Neuronal stem cell (in vitro differentiated cells): ENCODE data around the gene RNASEH2B.

Source experiments
- DNase-seq: peaks from one replicate; pipeline ENCODE4 v3.0.0-alpha.2; 2013; ENCODE audit warnings: low spot score
- H2AFZ ChIP-seq: one replicate; pipeline ENCODE4 v1.6.1; 2013; ENCODE audit warnings: mild to moderate bottlenecking, low read length, inconsistent platforms
- H2AK5ac ChIP-seq: 2 replicates; pipeline ENCODE4 v1.6.1; 2013; ENCODE audit warnings: low read depth, mild to moderate bottlenecking, inconsistent platforms, low read length, moderate library complexity, mixed read lengths
- H2BK120ac ChIP-seq: 2 replicates; pipeline ENCODE4 v1.6.1; 2013; ENCODE audit warnings: low read depth, mild to moderate bottlenecking, inconsistent platforms, low read length, moderate library complexity, mixed read lengths
- H2BK12ac ChIP-seq: one replicate; pipeline ENCODE4 v1.6.1; 2013; ENCODE audit warnings: low read length, inconsistent platforms
- H2BK15ac ChIP-seq: 2 replicates; pipeline ENCODE4 v1.6.1; 2013; ENCODE audit warnings: mild to moderate bottlenecking, low read length, inconsistent platforms, mixed read lengths
- H2BK5ac ChIP-seq: one replicate; pipeline ENCODE4 v1.6.1; 2013; ENCODE audit warnings: inconsistent platforms, mild to moderate bottlenecking, low read length, moderate library complexity
- H3K14ac ChIP-seq: one replicate; pipeline ENCODE4 v1.6.1; 2013; ENCODE audit warnings: low read length, inconsistent platforms
- H3K18ac ChIP-seq: 2 replicates; pipeline ENCODE4 v1.6.1; 2013; ENCODE audit warnings: low read length, inconsistent platforms
- H3K23ac ChIP-seq: 2 replicates; pipeline ENCODE4 v1.6.1; 2013; ENCODE audit warnings: low read depth, mild to moderate bottlenecking, mixed read lengths, low read length, inconsistent platforms; ENCODE audit not compliant: poor library complexity
- H3K27ac ChIP-seq: replicated peaks from 3 replicates; pipeline ENCODE4 v1.5.1; 2013; ENCODE audit warnings: low read length, inconsistent platforms
- H3K27me3 ChIP-seq, 3 experiments: 2 replicates each; pipeline ENCODE4 v1.6.1; 2013; ENCODE audit warnings: low read length in 3 of 3, mild to moderate bottlenecking in 2 of 3, inconsistent platforms in 1 of 3, low read depth in 1 of 3, mixed read lengths in 1 of 3, moderate library complexity in 1 of 3; ENCODE audit not compliant: control insufficient read depth in 3 of 3, insufficient read depth in 3 of 3
- H3K36me3 ChIP-seq, 2 donors: replicated peaks in 1 of 2; 2 replicates each; pipeline ENCODE4 v1.6.1; 2013; ENCODE audit warnings: low read length in 2 of 2; ENCODE audit not compliant: control insufficient read depth in 2 of 2, insufficient read depth in 2 of 2
- H3K4ac ChIP-seq: 2 replicates; pipeline ENCODE4 v1.6.1; 2013; ENCODE audit warnings: inconsistent platforms, mild to moderate bottlenecking, low read length, moderate library complexity
- H3K4me1 ChIP-seq, 2 donors: 1 replicate in 1 of 2; 2 replicates in 1 of 2; pipeline ENCODE4 v1.6.1; 2013; ENCODE audit warnings: low read length in 2 of 2, low read depth in 1 of 2; ENCODE audit not compliant: control insufficient read depth in 2 of 2, insufficient read depth in 1 of 2
- H3K4me2 ChIP-seq: one replicate; pipeline ENCODE4 v1.6.1; 2013; ENCODE audit warnings: mild to moderate bottlenecking, low read length, inconsistent platforms; ENCODE audit not compliant: insufficient read depth, poor library complexity, severe bottlenecking
- H3K4me3 ChIP-seq, 2 donors: 2 replicates each; pipeline ENCODE4 v1.5.1; 2013; ENCODE audit warnings: low read length in 2 of 2, mild to moderate bottlenecking in 2 of 2, inconsistent platforms in 1 of 2, moderate library complexity in 1 of 2
- H3K79me1 ChIP-seq: one replicate; pipeline ENCODE4 v1.6.1; 2013; ENCODE audit warnings: low read depth, mild to moderate bottlenecking, inconsistent platforms, low read length, moderate library complexity
- H3K9ac ChIP-seq: one replicate; pipeline ENCODE4 v1.6.1; 2013; ENCODE audit warnings: mild to moderate bottlenecking, low read depth, low read length, inconsistent platforms; ENCODE audit not compliant: poor library complexity
- H3K9me3 ChIP-seq, 2 donors: replicated peaks in 1 of 2; 2 replicates each; pipeline versions ENCODE3 to v1.6.1; 2013; ENCODE audit warnings: low read length in 2 of 2, mild to moderate bottlenecking in 2 of 2, inconsistent platforms in 1 of 2, low read depth in 1 of 2, mixed read lengths in 1 of 2, moderate library complexity in 1 of 2; ENCODE audit not compliant: control insufficient read depth in 2 of 2, insufficient read depth in 1 of 2
- H4K8ac ChIP-seq: one replicate; pipeline ENCODE4 v1.6.1; 2013; ENCODE audit warnings: low read depth, mild to moderate bottlenecking, inconsistent platforms, low read length, moderate library complexity
- H4K91ac ChIP-seq: one replicate; pipeline ENCODE4 v1.6.1; 2013; ENCODE audit warnings: low read length, low read depth, mild to moderate bottlenecking, inconsistent platforms; ENCODE audit not compliant: poor library complexity
- WGBS, 2 donors: extraction: QIAGEN DNeasy Blood & Tissue Kit; methylation state at CpG; one replicate each; pipeline ENCODE4 v1.1.7; 2013; ENCODE audit warnings: missing lambda C conversion rate in 2 of 2, mixed read lengths in 1 of 2; ENCODE audit not compliant: insufficient read length in 2 of 2, insufficient replicate concordance in 1 of 2; ENCODE audit errors: extremely low coverage in 2 of 2; 5-methylcytosine and 5-hydroxymethylcytosine counted together

RNASEH2B gene

GRCh38 chr13:50882816-50883435 lies 26.7 kb upstream of the RNASEH2B start:
- H3K18ac ChIP-seq, result no peak overlapping the region
- H3K9ac ChIP-seq, result no peak overlapping the region
- no CpG with 5 or more reads among the region's 5 CpGs for WGBS, 2 donors
- no peaks in the 10 kb centered on the region for H3K4me1 ChIP-seq
- no peak overlapping the region for H3K23ac ChIP-seq
- no peak overlapping the region for H2AK5ac ChIP-seq
- no peak overlapping the region for H3K14ac ChIP-seq
- H4K91ac ChIP-seq, result no peak overlapping the region
- H2BK120ac ChIP-seq, result no peak overlapping the region
- no peak overlapping the region for H3K4me3 ChIP-seq
- no peak for DNase-seq
- H3K79me1 ChIP-seq, result no peaks in the 10 kb centered on the region
- no peak overlapping the region for H3K27ac ChIP-seq
- no peaks in the 10 kb centered on the region for H3K36me3 ChIP-seq
- no peaks in the 10 kb centered on the region for H3K27me3 ChIP-seq
- H4K8ac ChIP-seq, result no peak overlapping the region
- no peak overlapping the region for H2BK12ac ChIP-seq
- no peak overlapping the region for H2AFZ ChIP-seq
- no peak overlapping the region for H3K4ac ChIP-seq
- H2BK5ac ChIP-seq, result no peak overlapping the region
- H3K9me3 ChIP-seq, result peaks cover 0 to 5% of the 10 kb centered on the region in 2 donors
- no peak overlapping the region for H3K4me2 ChIP-seq
- no peak overlapping the region for H2BK15ac ChIP-seq

GRCh38 chr13:50883728-50884127 lies 25.9 kb upstream of the RNASEH2B start:
- no peak overlapping the region for H2BK12ac ChIP-seq
- no peaks in the 10 kb centered on the region for H3K79me1 ChIP-seq
- H3K4me2 ChIP-seq, result no peak overlapping the region
- no peaks in the 10 kb centered on the region for H3K36me3 ChIP-seq
- no peak overlapping the region for H3K14ac ChIP-seq
- H3K9me3 ChIP-seq, result peaks cover 0 to 5% of the 10 kb centered on the region in 2 donors
- WGBS, 2 donors, result no CpG with 5 or more reads among the region's 1 CpG
- no peak overlapping the region for H3K9ac ChIP-seq
- DNase-seq, result no peak
- H2AK5ac ChIP-seq, result no peak overlapping the region
- H4K8ac ChIP-seq, result no peak overlapping the region
- H3K4me1 ChIP-seq, result no peaks in the 10 kb centered on the region
- no peak overlapping the region for H2BK120ac ChIP-seq
- no peak overlapping the region for H3K18ac ChIP-seq
- no peak overlapping the region for H2AFZ ChIP-seq
- no peak overlapping the region for H3K23ac ChIP-seq
- no peak overlapping the region for H2BK15ac ChIP-seq
- H3K4ac ChIP-seq, result no peak overlapping the region
- H2BK5ac ChIP-seq, result no peak overlapping the region
- H3K4me3 ChIP-seq, result no peak overlapping the region
- H3K27me3 ChIP-seq, result no peaks in the 10 kb centered on the region
- H3K27ac ChIP-seq, result no peak overlapping the region
- no peak overlapping the region for H4K91ac ChIP-seq

GRCh38 chr13:50884265-50884664 lies 25.3 kb upstream of the RNASEH2B start:
- H2BK5ac ChIP-seq, result no peak overlapping the region
- no peak overlapping the region for H3K4ac ChIP-seq
- H3K27ac ChIP-seq, result no peak overlapping the region
- no peak overlapping the region for H2BK12ac ChIP-seq
- H4K8ac ChIP-seq, result no peak overlapping the region
- no peak overlapping the region for H3K18ac ChIP-seq
- no peaks in the 10 kb centered on the region for H3K4me1 ChIP-seq
- H2BK120ac ChIP-seq, result no peak overlapping the region
- H3K9ac ChIP-seq, result no peak overlapping the region
- H3K36me3 ChIP-seq, result no peaks in the 10 kb centered on the region
- no peak overlapping the region for H3K14ac ChIP-seq
- H2AK5ac ChIP-seq, result no peak overlapping the region
- no peak overlapping the region for H4K91ac ChIP-seq
- H3K4me2 ChIP-seq, result no peak overlapping the region
- H2AFZ ChIP-seq, result no peak overlapping the region
- H2BK15ac ChIP-seq, result no peak overlapping the region
- H3K9me3 ChIP-seq, result peaks cover 0 to 5% of the 10 kb centered on the region in 2 donors
- no peaks in the 10 kb centered on the region for H3K79me1 ChIP-seq
- peak overlapping the region in 1 of 2 donors; percentile 7 for H3K4me3 ChIP-seq
- no peak for DNase-seq
- WGBS, 2 donors, result no CpG with 5 or more reads among the region's 1 CpG
- H3K23ac ChIP-seq, result no peak overlapping the region
- H3K27me3 ChIP-seq, result no peaks in the 10 kb centered on the region

GRCh38 chr13:50887151-50887550 lies 22.4 kb upstream of the RNASEH2B start:
- no peak overlapping the region for H2BK5ac ChIP-seq
- WGBS, 2 donors, result 100% methylated on average over 1 to 2 of the region's 7 CpGs

More at GRCh38 chr13:50887151-50887550, 22.4 kb upstream of the RNASEH2B start:
- H3K23ac ChIP-seq, result no peak overlapping the region
- no peaks in the 10 kb centered on the region for H3K79me1 ChIP-seq
- H3K4me3 ChIP-seq, result no peak overlapping the region
- H2BK120ac ChIP-seq, result no peak overlapping the region
- H3K27ac ChIP-seq, result no peak overlapping the region
- no peak overlapping the region for H4K91ac ChIP-seq
- no peak overlapping the region for H2AFZ ChIP-seq
- peaks cover 0 to 3% of the 10 kb centered on the region in 2 donors for H3K9me3 ChIP-seq
- no peak overlapping the region for H2BK12ac ChIP-seq
- DNase-seq, result no peak
- no peak overlapping the region for H2AK5ac ChIP-seq
- H3K27me3 ChIP-seq, result no peaks in the 10 kb centered on the region
- no peak overlapping the region for H2BK15ac ChIP-seq
- no peak overlapping the region for H4K8ac ChIP-seq
- no peak overlapping the region for H3K14ac ChIP-seq
- no peak overlapping the region for H3K4ac ChIP-seq
- H3K4me1 ChIP-seq, result no peaks in the 10 kb centered on the region
- no peak overlapping the region for H3K18ac ChIP-seq
- H3K36me3 ChIP-seq, result no peaks in the 10 kb centered on the region
- H3K4me2 ChIP-seq, result no peak overlapping the region
- no peak overlapping the region for H3K9ac ChIP-seq
